ENCODE measurements around the gene DRAM1.
"Not testable (repeated sequence)": the region's sequence is repeated elsewhere in the genome, so short reads cannot be mapped to it uniquely, and the experiment has no call there.

Gene DRAM1

GRCh38 chr12:101850199-101850598 lies 27.2 kb upstream of the DRAM1 start:
- ATAC-seq (replicated peaks; ENCODE audit: extremely low read depth, poor library complexity, severe bottlenecking) = no peak
- H3K4me1 Mint-ChIP-seq = no peaks in the 10 kb centered on the region
- DNase-seq (ENCODE audit: low spot score in 2 of 2) = no peak
- H3K36me3 Mint-ChIP-seq (ENCODE audit: insufficient read depth) = no peaks in the 10 kb centered on the region
- H3K27me3 Mint-ChIP-seq = no peaks in the 10 kb centered on the region
- H3K9me3 Mint-ChIP-seq = no peaks in the 10 kb centered on the region
- H3K27ac Mint-ChIP-seq (ENCODE audit: low read depth) = no peak overlapping the region
- no peak overlapping the region for H3K4me3 Mint-ChIP-seq

- Mint-ChIP-seq H3K9me3 (no peaks in the 10 kb centered on the region), H3K27ac (ENCODE audit: low read depth) (no peak overlapping the region), H3K4me3 (no peak overlapping the region), H3K4me1 (no peaks in the 10 kb centered on the region), H3K36me3 (ENCODE audit: insufficient read depth) (peaks cover 2% of the 10 kb centered on the region), H3K27me3 (no peaks in the 10 kb centered on the region)
- ATAC-seq (replicated peaks; ENCODE audit: extremely low read depth, poor library complexity, severe bottlenecking) (no peak), DNase-seq (ENCODE audit: low spot score in 2 of 2) (no peak)
Observed at GRCh38 chr12:101852998-101853397, 24.4 kb upstream of the DRAM1 start.

- ATAC-seq (replicated peaks; ENCODE audit: extremely low read depth, poor library complexity, severe bottlenecking) = no peak
- Mint-ChIP-seq H3K4me1 (no peaks in the 10 kb centered on the region), H3K9me3 (no peaks in the 10 kb centered on the region), H3K4me3 (no peak overlapping the region), H3K36me3 (ENCODE audit: insufficient read depth) (peaks cover 2% of the 10 kb centered on the region), H3K27me3 (no peaks in the 10 kb centered on the region), H3K27ac (ENCODE audit: low read depth) (no peak overlapping the region)
- no peak for DNase-seq (ENCODE audit: low spot score in 2 of 2)
Observed at GRCh38 chr12:101854747-101855146, 22.6 kb upstream of the DRAM1 start.

- Mint-ChIP-seq H3K27me3 (no peaks in the 10 kb centered on the region), H3K4me3 (no peak overlapping the region), H3K9me3 (no peaks in the 10 kb centered on the region), H3K27ac (ENCODE audit: low read depth) (no peak overlapping the region), H3K36me3 (ENCODE audit: insufficient read depth) (peaks cover 2% of the 10 kb centered on the region), H3K4me1 (no peaks in the 10 kb centered on the region)
- ATAC-seq (replicated peaks; ENCODE audit: extremely low read depth, poor library complexity, severe bottlenecking) (no peak), DNase-seq (ENCODE audit: low spot score in 2 of 2) (no peak)
Observed at GRCh38 chr12:101855364-101855884, 22.0 kb upstream of the DRAM1 start.

GRCh38 chr12:101855976-101856375 lies 21.4 kb upstream of the DRAM1 start:
- no peaks in the 10 kb centered on the region for H3K4me1 Mint-ChIP-seq
- no peaks in the 10 kb centered on the region for H3K9me3 Mint-ChIP-seq
- ATAC-seq (replicated peaks; ENCODE audit: extremely low read depth, poor library complexity, severe bottlenecking) (no peak), DNase-seq (ENCODE audit: low spot score in 2 of 2) (no peak)
- no peaks in the 10 kb centered on the region for H3K27me3 Mint-ChIP-seq
- no peak overlapping the region for H3K27ac Mint-ChIP-seq (ENCODE audit: low read depth)
- peaks cover 2% of the 10 kb centered on the region for H3K36me3 Mint-ChIP-seq (ENCODE audit: insufficient read depth)
- H3K4me3 Mint-ChIP-seq = no peak overlapping the region

GRCh38 chr12:101856614-101857013 lies 20.8 kb upstream of the DRAM1 start:
- H3K27ac Mint-ChIP-seq (ENCODE audit: low read depth); H3K9me3 Mint-ChIP-seq; H3K27me3 Mint-ChIP-seq; H3K36me3 Mint-ChIP-seq (ENCODE audit: insufficient read depth); H3K4me3 Mint-ChIP-seq; H3K4me1 Mint-ChIP-seq; DNase-seq (ENCODE audit: low spot score in 2 of 2); ATAC-seq (replicated peaks; ENCODE audit: extremely low read depth, poor library complexity, severe bottlenecking): not testable (repeated sequence)

- Mint-ChIP-seq H3K27me3 (no peaks in the 10 kb centered on the region), H3K9me3 (no peaks in the 10 kb centered on the region), H3K4me3 (no peak overlapping the region), H3K27ac (ENCODE audit: low read depth) (no peak overlapping the region), H3K4me1 (no peaks in the 10 kb centered on the region), H3K36me3 (ENCODE audit: insufficient read depth) (peaks cover 2% of the 10 kb centered on the region)
- ATAC-seq (replicated peaks; ENCODE audit: extremely low read depth, poor library complexity, severe bottlenecking) = no peak
- no peak for DNase-seq (ENCODE audit: low spot score in 2 of 2)
Observed at GRCh38 chr12:101857043-101857558, 20.3 kb upstream of the DRAM1 start.

- no peak for DNase-seq (ENCODE audit: low spot score in 2 of 2)
Observed at GRCh38 chr12:101858361-101858760, 19.0 kb upstream of the DRAM1 start.

GRCh38 chr12:101859664-101860607 lies 17.4 kb upstream of the DRAM1 start:
- ATAC-seq (replicated peaks; ENCODE audit: extremely low read depth, poor library complexity, severe bottlenecking) = no peak
- Mint-ChIP-seq H3K36me3 (ENCODE audit: insufficient read depth) (peaks cover 3% of the 10 kb centered on the region), H3K27ac (ENCODE audit: low read depth) (no peak overlapping the region)

More at GRCh38 chr12:101858361-101858760, 19.0 kb upstream of the DRAM1 start:
- no peaks in the 10 kb centered on the region for H3K27me3 Mint-ChIP-seq
- no peak overlapping the region for H3K27ac Mint-ChIP-seq (ENCODE audit: low read depth)
- no peak overlapping the region for H3K4me3 Mint-ChIP-seq
- H3K36me3 Mint-ChIP-seq (ENCODE audit: insufficient read depth) = peaks cover 2% of the 10 kb centered on the region
- H3K4me1 Mint-ChIP-seq = no peaks in the 10 kb centered on the region
- H3K9me3 Mint-ChIP-seq = no peaks in the 10 kb centered on the region
- ATAC-seq (replicated peaks; ENCODE audit: extremely low read depth, poor library complexity, severe bottlenecking) = no peak

GRCh38 chr12:101861688-101862087 lies 15.7 kb upstream of the DRAM1 start:
- H3K4me1 Mint-ChIP-seq; H3K36me3 Mint-ChIP-seq (ENCODE audit: insufficient read depth); H3K27ac Mint-ChIP-seq (ENCODE audit: low read depth); ATAC-seq (replicated peaks; ENCODE audit: extremely low read depth, poor library complexity, severe bottlenecking); DNase-seq (ENCODE audit: low spot score in 2 of 2); H3K9me3 Mint-ChIP-seq; H3K27me3 Mint-ChIP-seq; H3K4me3 Mint-ChIP-seq: not testable (repeated sequence)

More at GRCh38 chr12:101859664-101860607, 17.4 kb upstream of the DRAM1 start:
- no peak for DNase-seq (ENCODE audit: low spot score in 2 of 2)
- Mint-ChIP-seq H3K4me3 (no peak overlapping the region), H3K9me3 (no peaks in the 10 kb centered on the region), H3K4me1 (no peaks in the 10 kb centered on the region), H3K27me3 (no peaks in the 10 kb centered on the region)

- Mint-ChIP-seq H3K36me3 (ENCODE audit: insufficient read depth) (peaks cover 2% of the 10 kb centered on the region), H3K4me3 (no peak overlapping the region), H3K27ac (ENCODE audit: low read depth) (no peak overlapping the region)
Observed at GRCh38 chr12:101862245-101862644, 15.1 kb upstream of the DRAM1 start.

GRCh38 chr12:101863981-101864380 lies 13.4 kb upstream of the DRAM1 start:
- ATAC-seq (replicated peaks; ENCODE audit: extremely low read depth, poor library complexity, severe bottlenecking) = no peak
- no peak overlapping the region for H3K4me3 Mint-ChIP-seq
- H3K4me1 Mint-ChIP-seq = no peaks in the 10 kb centered on the region
- H3K9me3 Mint-ChIP-seq = no peaks in the 10 kb centered on the region
- H3K36me3 Mint-ChIP-seq (ENCODE audit: insufficient read depth) = peaks cover 3% of the 10 kb centered on the region
- no peak for DNase-seq (ENCODE audit: low spot score in 2 of 2)
- no peak overlapping the region for H3K27ac Mint-ChIP-seq (ENCODE audit: low read depth)
- H3K27me3 Mint-ChIP-seq = no peaks in the 10 kb centered on the region

More at GRCh38 chr12:101862245-101862644, 15.1 kb upstream of the DRAM1 start:
- Mint-ChIP-seq H3K27me3 (no peaks in the 10 kb centered on the region), H3K4me1 (no peaks in the 10 kb centered on the region), H3K9me3 (no peaks in the 10 kb centered on the region)
- ATAC-seq (replicated peaks; ENCODE audit: extremely low read depth, poor library complexity, severe bottlenecking) (no peak), DNase-seq (ENCODE audit: low spot score in 2 of 2) (no peak)

Measured in central memory CD8-positive, alpha-beta T cell (primary cell).